Activated CD8-positive, alpha-beta memory T cell treated with anti-CD3 and anti-CD28 coated beads, Interleukin-2, amount 50 U/mL, for 4 hours (primary cell): Measurements from ENCODE around the gene STUM.
A peak's percentile ranks its signal among the peaks of the same experiment; 100 is the strongest.
"Not testable (repeated sequence)": the region's sequence is repeated elsewhere in the genome, so short reads cannot be mapped to it uniquely, and the experiment has no call there.

Experiments
- DNase-seq: peaks from one replicate; pipeline ENCODE4 v3.0.0-alpha.2; 2020

Gene STUM, protein sequence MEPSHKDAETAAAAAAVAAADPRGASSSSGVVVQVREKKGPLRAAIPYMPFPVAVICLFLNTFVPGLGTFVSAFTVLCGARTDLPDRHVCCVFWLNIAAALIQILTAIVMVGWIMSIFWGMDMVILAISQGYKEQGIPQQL

DNA sequence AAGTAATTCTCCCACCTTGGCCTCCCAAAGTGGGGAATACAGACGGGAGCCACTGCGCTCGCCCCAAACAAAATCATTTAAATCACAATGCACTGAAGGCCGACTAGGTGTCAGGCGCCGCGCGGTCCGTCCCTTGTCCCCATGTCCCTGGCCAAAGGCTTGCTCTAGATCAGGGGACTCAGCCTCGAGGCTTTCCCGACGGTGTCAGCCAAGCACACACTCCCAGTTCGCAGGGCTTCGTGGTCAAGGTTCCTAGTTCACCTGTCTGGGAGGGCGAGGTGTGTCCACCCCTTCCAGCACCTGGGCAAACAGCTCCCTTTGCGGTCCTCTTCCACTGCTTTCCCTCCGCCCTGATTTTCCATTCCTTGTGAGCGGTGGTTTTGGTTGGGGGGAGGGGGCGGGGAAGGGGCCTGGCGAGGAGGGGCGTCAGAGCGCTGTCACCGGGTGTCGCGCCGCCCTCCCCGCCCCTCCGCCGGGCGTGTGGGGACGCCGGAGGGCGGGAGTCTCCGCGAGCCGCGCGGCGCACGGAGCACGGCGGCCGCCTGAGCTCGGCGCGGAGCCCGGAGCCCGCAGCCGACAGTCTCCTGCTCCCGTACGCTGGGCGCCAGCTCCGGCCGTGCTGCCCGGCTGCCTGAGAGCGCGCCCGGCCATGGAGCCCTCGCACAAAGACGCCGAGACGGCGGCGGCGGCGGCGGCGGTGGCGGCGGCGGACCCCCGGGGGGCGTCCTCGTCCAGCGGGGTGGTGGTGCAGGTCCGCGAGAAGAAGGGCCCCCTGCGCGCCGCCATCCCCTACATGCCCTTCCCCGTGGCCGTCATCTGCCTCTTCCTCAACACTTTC lies at the start of gene STUM:
Gene STUM (plus strand): TSS at position 509 of the 838 bp plus-strand sequence. CDS start 141 bp downstream, at position 650.
- peak; percentile 26 for DNase-seq

DNA sequence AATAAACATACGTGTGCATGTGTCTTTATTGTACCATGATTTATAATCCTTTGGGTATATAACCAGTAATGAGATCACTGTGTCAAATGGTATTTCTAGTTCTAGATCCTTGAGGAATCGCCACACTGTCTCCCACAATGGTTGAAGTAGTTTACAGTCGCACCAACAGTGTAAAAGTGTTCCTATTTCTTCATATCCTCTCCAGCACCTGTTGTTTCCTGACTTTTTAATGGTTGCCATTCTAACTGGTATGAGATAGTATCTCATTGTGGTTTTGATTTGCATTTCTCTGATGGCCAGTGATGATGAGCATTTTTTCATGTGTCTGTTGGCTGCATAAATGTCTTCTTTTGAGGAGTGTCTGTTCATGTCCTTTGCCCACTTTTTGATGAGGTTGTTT lies 48.9 kb upstream of the STUM start:
- not testable (repeated sequence) for DNase-seq

DNA sequence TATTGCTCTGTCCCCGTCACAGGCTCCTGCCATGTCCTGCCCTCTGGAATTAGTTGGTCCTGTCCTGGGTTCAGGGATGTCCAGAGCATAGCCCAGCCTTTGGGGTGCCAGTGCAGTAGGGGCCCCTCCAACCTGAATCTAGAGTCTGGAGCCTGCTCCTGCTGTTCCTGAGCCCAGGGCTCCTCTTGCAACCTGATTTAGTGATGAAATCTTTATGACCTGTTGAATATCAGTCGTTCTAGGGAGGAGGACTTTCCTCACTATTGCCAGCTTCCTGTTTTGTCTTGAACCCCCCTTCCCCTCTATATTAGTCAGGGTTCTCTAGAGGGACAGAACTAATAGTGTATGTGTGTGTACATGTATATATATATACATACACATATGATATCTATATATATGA lies 42.5 kb upstream of the STUM start:
- DNase-seq, result no peak

DNA sequence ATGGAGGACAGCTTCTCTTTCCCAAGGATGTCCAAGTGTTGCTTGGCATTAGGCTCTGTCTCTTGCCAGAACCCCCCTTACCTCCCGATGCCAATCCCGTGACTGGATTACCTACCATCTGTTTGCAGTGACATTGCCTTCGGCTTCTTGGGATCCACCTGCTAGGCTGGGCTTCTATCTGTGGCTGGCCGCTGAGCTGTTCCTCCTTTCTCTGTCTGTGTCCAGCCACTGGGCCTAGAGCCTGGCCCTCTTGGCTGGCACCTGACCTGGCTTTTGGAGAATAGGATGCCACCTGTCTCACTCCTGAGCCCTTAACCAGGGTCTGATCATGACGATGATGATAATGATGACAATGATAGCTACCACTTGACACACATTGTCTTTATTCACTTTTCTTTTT lies 41.6 kb upstream of the STUM start:
- DNase-seq, result no peak

DNA sequence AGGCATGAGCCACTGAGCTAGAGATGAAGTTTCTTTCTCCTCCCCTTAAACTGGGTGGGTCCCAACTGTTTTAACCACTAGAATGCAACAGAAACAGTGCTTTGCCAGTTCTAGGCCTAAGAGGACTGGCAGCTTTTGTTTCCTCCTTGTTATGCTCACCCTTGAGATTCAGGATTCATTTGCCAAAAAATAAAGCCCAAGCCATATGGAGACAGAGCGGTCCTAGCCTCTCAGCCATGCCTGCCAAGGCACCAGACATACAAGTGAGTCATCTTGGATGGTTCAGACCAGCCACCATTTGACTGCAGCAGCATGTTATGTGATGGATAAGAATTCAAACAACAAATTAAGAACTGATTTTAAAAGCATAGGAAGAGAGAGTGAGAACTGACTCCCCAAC lies 38.1 kb upstream of the STUM start:
- no peak for DNase-seq

DNA sequence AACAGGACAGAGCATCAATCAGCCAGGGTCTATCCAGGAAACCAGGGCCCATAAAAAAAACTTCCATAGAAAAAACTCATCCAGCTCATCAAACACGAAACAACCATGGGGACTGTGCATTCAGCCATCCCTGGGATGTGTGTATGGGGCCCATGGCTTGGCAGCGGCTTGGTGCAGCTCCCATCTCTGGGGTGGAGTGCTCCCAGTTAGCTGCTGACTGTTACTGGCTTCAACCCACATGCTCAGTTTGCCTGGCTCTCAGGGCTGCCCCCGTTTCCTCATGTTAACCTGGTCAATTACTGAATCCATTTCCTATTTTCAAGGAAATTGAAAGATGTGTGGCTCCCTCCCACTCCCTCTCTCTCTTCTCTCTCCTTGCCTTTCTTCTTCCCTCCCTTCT lies 37.3 kb upstream of the STUM start:
- DNase-seq, result no peak

DNA sequence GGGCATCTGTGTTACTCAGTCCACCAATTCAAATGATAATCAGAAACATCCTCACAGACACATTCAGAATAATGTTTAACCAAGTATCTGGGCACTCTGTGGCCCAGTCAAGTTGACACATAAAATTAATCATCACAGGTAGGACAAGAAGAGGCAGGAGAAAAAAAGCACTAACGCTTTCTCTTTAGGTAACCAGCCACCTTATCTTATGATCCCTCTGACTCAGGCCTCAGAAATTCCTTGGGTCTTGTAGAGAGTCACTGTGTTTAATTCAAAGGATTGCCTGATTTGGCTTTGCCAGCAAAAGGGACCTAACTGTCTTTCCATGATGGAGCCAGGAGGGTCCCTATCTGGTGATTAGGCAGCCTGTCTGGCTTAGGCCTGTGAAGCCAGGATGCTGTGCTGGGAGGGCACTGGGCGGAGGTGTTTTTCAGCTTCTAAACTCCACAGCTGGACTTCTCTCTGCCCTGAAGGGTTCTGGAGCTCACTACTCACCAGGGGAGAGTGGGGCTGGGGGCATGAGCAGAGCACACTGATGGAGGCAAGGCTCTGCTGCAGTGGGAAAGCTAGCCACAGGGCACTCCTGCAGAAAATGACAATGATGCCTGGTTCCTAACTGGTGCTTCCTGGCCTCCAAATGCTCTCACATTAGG lies 36.4 kb upstream of the STUM start:
- DNase-seq, result no peak

DNA sequence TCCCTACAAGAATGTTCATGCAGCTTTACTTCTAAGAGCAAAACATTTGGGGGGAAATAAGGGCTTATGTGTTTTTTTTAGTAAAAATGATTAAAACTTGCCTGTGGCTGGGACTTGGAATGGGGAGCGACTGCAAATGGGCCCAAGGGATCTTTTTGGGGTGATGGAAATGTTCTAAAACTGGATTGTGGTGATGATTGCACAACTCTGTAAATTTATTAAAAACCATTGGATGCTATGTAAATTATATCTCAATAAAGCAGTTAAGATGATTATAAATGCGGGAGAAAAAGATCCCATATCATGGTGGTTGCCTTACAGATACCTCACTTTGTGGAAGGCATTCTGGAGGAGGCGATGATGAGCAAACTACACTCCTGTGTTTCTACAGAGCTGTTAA lies 30.2 kb upstream of the STUM start:
- no peak for DNase-seq

DNA sequence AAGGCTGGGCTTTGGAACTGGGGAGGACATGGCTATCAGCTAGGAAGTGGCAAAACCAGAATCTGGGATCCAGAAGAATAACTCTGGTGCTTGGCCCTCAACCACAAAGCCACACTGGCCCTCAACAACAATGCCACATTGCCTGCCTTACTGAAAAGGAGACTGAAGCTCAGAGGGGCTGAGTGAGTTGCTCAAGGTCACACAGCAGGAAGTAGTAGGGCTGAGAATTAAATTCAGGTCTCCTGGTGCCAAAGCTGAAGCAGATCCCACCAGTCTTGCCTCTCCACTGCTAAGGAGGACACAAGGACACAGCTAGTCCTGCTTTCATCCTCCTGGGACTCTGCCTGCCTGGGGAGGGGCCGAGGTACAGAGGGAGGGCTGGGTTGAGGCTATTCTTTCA lies 29.4 kb upstream of the STUM start:
- no peak for DNase-seq

DNA sequence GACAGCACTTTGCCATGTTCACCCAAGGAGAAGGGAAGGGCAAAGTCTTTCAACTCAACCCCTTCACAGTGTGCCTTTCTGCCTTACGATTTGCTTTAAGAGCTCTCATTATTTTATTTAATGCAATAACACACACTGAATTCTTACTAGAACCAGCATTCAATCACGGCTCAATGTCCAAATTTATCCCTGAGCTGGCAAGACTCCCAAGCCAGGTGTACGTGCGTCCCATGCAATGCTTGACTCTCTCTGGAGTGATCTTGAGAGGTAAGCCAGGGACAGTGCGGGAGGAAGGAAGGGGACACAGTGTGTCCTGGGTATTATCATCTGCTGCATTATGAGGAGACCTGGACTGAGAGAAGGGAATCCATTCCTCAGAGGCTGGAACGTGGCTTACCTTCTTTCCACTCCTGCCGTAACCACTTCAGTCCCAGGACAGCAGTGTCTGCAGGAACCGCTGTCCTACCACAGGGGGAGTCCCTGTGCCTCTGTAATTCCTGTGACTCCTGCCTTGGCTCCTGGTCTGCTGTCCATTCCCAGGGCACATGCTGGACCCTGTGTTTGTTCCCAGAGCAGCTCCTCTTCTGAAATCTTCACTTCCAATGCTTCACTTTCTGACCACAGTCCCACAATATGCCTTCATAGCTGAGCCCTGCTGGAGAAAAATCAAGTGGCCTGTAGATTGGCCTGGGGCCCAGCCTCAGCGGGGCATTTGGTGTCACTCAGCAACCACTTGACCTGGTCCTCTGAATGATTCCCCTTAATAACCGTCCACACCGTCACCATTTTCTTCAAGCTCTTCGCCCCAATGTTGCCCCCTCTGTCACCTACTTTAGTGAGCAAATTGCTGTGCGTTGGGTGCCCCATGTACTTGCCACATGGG lies 28.6 kb upstream of the STUM start:
- no peak for DNase-seq

DNA sequence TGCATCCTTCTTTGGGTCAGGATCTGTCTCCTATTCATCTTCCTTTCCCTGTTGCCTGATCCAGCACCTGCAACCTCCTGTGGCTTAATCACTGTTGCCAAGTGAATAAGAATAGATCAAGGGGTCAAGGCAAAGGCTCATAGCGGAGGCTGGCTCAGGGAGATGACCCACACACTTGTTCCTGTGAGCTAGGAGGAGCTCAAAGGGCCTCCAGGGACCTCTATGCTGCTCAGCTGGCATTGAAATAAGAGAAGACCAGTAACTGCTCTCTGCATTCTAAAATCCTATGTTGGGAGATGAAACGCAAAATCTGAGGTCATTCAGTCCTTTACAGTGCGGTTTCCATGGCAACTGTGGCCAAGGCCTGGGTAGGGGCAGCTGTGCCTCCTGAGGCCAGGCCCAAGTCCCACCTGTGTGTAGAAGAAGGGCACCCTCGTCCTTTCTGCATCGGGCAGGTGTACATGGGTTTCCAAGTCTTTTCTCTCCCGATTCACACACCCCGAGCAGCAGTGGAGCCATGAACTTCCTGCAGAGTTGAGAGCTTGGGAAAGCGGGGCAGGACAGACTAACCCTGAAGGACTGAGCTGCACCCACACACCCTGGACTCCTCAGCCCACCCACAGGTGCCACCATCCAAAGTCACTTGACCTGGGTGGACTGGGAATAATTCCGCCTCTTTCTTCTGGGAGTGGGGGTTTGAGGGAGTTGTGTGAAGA lies 27.8 kb upstream of the STUM start:
- DNase-seq, result no peak

DNA sequence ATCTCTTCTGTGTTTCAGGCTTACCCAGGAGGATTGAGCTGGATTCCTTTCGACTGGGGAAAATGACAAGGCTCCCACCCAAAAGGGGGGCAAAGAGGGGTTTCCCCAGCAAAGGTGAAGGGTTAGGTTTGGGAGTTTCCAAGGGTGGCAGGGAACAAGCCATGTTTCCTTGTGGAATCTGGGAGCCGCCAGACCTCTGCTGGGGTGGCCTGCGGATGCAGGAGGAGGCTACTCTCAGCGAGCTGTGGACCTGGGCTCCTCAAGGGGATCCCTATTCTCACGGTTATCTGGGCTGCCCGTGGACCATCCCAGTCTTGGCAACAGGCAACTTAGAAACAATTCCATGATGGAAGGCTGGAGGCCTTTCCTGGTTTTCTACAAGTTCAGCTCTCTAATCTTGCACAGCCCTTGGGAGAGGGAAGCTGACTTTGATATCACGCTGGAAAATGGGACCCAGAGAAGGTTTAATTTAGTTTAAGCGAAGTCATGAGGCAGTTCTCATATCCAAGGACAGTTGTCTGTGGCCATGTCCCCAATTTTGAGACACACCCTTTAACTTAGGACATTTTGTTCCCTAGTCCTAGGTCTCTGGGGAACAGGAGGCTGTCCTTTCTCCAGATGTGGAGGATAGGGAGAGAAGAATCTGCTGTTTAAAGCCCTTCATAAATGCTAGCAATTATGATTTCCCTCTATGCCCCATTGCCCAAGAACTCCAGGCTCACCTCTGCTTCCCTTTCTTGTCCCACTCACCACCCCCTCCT lies 24.7 kb upstream of the STUM start:
- no peak for DNase-seq

DNA sequence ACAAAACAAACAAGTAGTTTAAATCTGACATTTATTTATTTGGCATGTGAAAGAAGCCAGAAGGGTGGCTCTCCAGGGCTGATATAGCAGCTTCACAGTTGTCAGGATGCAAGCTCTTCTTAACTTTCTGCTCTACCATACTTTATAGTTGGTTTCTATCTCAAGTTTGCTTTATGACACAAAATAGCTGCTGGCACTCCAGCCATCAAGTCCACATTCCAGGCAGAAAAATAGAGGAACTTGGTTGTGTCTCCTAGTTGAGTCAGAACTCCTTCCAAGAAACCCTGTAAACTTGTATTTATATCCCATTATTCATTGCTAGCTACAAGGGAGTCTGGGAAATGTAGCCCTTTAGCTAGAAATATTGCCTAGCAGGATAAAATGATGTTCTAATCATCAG lies 24.0 kb upstream of the STUM start:
- no peak for DNase-seq

DNA sequence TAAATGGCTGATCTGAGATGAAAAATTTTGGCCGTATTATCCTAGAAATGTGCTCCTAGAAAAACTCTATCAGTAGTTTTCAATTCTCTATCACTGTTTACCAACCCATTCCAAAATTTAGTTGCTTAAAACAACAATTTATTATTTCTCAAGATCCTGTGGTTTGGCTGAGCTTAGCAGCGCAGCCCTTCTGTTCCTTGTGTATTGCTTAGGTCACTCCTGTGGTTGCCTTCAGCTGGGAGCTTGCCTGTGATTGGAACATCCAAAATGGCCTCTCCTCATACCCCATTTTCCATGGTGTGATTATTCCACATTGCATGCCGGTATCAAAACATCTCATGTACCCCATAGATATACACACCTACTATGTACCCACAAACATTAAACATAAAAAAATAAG lies 22.8 kb upstream of the STUM start:
- no peak for DNase-seq

DNA sequence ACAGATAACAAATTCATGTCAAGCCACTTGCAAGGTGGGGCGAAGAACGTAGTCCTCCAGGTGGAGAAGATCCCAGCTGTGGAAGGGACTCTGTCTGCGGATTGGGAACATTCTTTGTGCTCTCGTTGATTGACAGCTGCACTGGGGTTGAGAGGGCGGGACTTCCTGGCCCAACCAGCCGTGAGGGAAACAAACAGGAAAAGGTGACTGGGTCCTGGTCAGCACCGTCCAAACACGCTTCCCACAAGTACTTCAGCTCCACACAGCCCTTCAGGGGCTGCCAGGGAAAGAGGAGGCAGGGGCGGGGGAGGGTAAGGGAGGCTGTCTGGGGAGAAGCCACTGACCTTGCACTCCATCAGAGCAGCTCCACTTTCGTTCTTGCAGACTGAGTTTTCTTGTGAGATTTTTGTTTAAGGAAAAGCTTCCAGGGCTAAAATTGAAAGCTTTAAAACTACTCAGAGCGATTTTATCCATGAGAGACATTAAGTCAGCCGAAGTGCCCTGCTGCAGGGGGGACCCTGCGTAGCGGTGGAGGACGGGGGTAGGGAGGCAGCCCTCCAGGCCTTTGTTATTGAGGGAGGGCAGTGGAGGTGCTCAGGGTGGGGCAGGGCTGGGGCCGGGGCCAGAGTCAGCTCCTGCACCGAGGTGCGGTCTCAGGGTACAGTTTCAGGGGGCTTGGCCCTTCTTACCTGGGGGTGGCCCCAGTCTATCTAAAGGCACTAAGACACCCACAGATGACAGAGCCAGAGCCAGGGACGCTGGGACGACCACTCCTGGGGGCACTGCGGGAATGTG lies 21.6 kb upstream of the STUM start:
- no peak for DNase-seq

DNA sequence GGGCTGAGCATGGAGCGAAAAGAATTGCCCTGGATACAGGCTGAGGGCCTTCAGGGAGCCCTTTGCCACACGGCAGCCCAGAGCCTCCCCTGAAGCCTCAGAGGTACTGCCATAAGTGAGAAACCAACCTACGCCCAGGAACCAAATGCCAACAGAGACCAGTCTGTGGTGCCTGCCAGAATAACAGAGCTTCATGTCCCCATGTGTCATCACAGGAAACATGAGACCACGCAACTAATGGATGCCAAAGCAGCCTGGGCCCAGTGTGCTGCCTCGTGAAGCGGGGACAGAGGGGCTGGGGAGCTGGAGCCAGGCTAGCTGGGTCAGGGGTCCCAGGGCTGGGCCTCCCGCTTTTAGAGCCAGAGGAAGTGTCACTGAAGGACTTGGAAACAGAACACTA lies 18.7 kb upstream of the STUM start:
- no peak for DNase-seq

DNA sequence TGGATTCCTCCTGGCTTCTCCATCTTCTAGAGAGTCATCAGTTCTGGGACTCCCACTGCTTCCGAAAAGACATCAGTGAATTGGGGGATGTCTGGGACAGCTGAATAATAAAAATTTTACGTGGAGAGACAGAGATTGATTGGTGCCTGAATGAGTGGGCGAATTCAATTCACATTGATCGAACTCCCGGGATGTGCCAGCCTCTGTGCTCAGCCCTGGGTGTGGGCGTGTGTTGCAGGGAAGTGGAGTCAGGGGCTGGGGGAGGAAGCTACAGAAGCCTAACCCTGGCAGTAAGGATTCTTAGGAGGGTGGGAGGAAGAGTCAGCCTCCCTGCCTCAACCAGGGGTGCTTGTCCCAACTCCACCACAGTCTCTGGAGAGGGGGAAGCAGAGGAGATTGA lies 18.0 kb upstream of the STUM start:
- no peak for DNase-seq

DNA sequence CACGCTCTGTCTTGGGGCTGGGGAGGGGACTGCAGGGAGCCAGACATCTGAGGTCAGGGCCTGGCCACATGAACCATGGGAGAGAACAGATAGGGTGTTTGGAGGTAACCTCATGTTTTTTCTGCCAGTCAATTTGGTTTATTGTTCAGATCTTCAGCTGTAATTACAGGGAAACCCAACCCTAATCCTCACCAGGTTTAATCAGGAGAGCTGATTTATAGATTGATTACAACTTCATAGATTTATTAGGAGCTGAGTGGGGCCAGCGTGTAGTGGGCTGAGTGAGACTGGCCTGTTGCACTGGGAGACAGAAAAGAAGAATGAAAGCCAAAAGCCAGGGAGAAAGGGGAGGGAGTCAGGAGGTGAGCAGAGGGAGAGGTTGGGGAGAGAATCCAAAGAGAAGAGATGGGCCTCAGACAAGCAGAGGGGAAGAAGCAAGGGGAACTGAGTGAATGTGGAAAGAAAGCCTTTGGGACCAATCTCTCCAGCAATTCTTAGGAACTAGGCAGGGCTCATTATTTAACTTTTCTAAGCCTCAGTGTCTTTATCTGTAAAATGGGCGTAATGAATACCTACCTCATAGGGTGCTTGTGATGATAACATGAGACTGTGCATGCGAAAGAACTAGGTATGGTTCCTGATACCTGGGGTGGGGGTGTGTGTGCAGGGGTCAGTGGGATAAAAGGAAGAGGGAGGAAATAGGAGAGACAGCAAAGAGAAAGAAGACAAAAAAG lies 17.0 kb upstream of the STUM start:
- no peak for DNase-seq

DNA sequence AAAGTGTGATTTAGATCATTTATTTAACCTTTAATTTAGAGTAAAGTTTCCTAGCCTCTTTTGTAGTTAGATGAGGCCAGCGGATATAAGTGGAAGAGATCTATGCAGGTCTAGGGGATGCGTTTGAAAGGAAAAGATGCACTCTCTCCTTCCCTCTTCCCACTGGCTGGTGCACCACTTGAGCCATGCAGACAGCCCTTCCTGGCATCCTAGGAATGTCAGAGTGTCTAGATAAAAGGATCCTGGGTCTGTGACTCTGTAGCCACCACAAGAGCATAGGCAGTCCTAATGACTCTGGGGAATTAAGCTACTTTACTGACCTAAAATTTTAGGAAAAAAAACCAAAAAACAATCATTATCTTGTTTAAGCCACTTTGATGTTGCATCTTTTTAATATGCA lies 16.0 kb upstream of the STUM start:
- DNase-seq, result no peak

DNA sequence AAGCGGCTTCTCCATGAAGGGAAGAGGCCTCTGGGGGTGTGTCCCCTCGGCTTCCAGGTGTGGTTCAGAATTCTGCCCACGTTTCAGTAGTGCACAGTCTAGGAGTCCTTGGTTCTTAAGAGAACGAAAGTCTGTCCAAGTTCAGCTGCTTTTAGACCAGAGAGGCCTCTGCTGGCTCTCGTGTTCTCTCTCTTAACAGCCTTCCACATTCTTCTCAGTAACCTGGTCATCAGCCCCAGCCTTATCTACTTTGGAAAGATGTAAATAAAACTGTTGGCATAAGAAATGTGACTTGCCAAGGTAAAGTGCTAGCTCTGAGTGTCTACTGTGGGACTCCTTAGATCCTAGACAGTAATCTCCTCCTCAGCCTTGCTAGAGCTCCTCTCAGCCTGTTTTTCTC lies 15.3 kb upstream of the STUM start:
- no peak for DNase-seq
